Left colon (tissue), 2 donors: ENCODE results near the gene FEM1B. TPM values are rescaled to one million over a fixed set of nuclear protein-coding genes. Genes with fewer than 3 reads are reported as not detected.
A peak's percentile ranks its signal among the peaks of the same experiment; 100 is the strongest.

Experiments
- ATAC-seq: fragments of 200-7000 bp; cut with Tn5 transposase; one replicate; pipeline ENCODE4 v1.9.1; 2020; ENCODE audit warnings: mild to moderate bottlenecking, moderate library complexity
- DNase-seq, 2 donors: peaks; one replicate each; pipeline ENCODE4 v3.0.0-alpha.2; 2020
- intact Hi-C, 2 donors: fragments of 100-400 bp; cut with DNase I in 1 of 2; cut with micrococcal nuclease in 1 of 2; formaldehyde crosslinking; loops; one replicate each; pipeline versions ENCODE4 v1.11.2 to v1.14.0; 2022; cut with DNase I, micrococcal nuclease
- total RNA-seq, 2 donors: library from RNA; stranded (reverse); fragmentation: NEBNext Ultra II Directional; extraction: Animal tissue kit (Norgen Biotek cat#: 25700); gene quantifications; one replicate each; pipeline ENCODE4 v1.2.1, GENCODE V29; 2021
- donor health status: DM: no; HTN: no; CAD: no.
- donor health status: DM: yes; HTN: yes; CAD: no.

FEM1B gene
- total RNA-seq, 2 donors from 2014 or later = 51.2 to 55.3 TPM

GRCh38 chr15:68252925-68253534, 24.5 kb upstream of the FEM1B start:
- DNase-seq = no peak
- peak; percentile 51 for ATAC-seq
- intact Hi-C loops = loop anchor here in 1 of 2 donors (2.0 to 10.0 kb wide), 2 partner anchors 54 to 132 kb away; no protein-coding TSS in a partner anchor

- intact Hi-C loops = loop anchor here in 1 of 2 donors (10.0 kb wide), 1 partner anchor 128 kb away; no protein-coding TSS in a partner anchor
- DNase-seq (peak; percentile 89), ATAC-seq (peak; percentile 97)
These were observed 20.7 kb upstream of the FEM1B start for GRCh38 chr15:68256675-68257450.

- no peak for DNase-seq
- intact Hi-C loops = loop anchor here in 1 of 2 donors (10.0 kb wide), 1 partner anchor 126 kb away; no protein-coding TSS in a partner anchor
These were observed 18.9 kb upstream of the FEM1B start for GRCh38 chr15:68258692-68259091.

DNA sequence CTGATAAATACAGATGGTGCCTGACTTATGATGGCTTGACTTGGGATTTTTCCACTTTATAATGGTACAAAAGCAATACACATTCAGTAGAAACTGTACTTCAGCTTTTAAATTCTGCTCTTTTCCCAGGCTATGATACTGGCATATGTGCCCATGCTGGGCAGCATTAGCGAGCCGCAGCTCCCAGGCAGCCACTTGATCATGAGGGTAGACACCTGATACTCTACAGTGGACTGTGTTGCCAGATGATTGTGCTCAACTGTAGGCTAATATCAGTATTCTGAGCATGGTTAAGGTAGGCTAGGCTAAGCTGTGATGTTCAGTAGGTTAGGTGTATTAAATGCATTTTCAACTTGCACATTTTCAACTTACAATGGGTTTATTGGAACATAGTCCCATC, 17.7 kb upstream of the FEM1B start:
- ATAC-seq (no peak), DNase-seq (no peak)
- intact Hi-C loops = loop anchor here in 1 of 2 donors (10.0 kb wide), 1 partner anchor 125 kb away; no protein-coding TSS in a partner anchor

More at GRCh38 chr15:68258692-68259091, 18.9 kb upstream of the FEM1B start:
- no peak for ATAC-seq

- intact Hi-C loops = no loop called here
- no peak for DNase-seq
- no peak for ATAC-seq
These were observed 16.3 kb upstream of the FEM1B start for GRCh38 chr15:68261241-68261640.

- no peak for ATAC-seq
- no peak for DNase-seq
- intact Hi-C loops = no loop called here
These were observed 15.6 kb upstream of the FEM1B start for GRCh38 chr15:68261980-68262379.

DNA sequence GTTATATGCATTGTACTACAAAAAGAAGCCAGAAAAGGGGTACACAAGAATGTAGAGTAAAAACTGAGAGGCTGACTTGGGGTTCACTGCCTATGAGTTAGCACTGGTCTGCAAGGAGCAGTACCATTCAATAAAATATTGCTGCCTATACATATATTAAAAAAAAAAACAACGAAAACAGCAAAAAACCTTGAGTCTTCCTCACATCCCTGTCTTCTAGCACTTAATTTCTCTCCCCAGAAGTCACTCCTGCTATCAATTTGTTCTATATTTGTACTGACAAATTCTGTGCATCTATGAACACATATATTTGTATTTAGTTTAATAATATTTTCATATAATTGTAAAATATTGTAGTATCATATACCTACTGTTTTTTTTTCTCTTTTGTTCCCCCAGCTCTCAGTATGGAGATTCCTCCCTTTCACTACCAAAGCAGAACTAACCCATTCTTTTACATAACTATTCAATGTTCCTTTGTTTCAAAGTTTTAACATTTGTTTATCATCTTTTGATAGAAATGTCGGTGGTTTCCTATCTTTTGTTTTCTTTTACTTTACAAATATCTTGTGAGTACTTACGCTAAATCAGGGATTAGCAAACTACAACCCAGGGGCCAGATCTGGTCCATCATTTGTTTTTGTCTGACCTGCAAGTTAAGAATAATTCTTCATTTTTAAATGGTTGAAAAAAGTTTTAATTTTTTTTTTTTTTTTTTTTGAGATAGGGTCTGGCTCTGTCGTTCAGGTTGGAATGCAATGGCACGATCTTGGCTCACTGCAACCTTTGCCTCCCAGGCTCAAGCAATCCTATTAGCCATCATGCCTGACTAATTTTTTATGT, 14.8 kb upstream of the FEM1B start:
- intact Hi-C loops = no loop called here
- DNase-seq = no peak
- no peak for ATAC-seq

DNA sequence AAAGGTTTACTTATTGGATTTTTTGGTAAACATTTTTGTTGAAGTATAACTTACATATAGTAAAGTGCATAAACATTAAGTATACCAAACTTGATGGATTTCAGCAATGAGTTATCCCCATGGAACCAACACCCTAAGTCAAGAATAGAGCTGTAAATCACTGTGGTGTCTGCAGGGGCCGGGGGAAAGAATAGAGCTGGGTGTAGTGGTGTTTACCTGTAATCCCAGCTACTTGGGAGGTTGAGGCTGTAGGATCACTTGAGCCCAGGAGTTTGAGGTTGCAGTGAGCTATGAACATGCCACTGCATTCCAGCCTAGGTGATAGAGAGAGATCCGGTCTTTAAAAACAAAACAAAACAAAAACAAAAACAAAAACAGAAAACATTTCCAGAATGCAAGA, 13.3 kb upstream of the FEM1B start:
- ATAC-seq = no peak
- intact Hi-C loops = no loop called here
- no peak for DNase-seq

DNA sequence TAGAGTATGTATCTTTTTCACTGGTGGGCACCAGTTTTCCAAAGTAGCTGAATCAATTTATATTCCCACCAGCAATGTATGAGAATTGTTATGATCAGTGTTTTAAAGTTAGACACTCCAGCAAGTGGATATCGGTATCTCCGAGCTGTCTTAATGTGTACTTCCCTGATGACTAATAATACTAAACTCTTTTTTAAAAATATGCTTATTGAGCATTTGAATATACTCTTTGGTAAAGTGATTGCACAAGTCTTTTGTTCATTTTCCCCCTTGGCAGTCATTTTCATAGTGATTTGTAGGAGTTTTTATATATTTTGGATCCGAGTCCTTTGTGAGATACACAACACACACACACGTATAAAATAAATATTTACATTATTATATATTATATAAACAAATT, 12.5 kb upstream of the FEM1B start:
- ATAC-seq = no peak
- intact Hi-C loops = no loop called here

DNA sequence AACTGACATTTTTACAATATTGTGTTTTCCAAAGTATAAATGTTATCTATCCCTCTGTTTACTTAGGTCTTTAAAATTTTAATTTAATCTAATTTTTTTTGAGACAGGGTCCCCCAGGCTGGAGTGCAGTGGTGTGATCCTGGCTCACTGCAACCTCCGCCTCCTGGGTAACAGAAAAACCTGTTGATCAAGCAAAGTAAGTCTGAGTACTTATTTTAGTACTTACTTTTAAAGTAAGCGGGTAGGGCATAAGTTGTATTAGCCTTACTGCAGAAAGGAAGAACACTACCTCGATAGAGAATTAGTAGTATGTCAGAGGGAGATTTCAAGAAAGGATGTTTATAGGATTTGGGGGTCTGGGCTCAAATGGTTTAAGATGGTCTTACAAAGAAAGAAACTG, 11.9 kb upstream of the FEM1B start:
- intact Hi-C loops = no loop called here
- DNase-seq (no peak), ATAC-seq (no peak)

More for the DNA sequence above, 12.5 kb upstream of the FEM1B start:
- no peak for DNase-seq

DNA sequence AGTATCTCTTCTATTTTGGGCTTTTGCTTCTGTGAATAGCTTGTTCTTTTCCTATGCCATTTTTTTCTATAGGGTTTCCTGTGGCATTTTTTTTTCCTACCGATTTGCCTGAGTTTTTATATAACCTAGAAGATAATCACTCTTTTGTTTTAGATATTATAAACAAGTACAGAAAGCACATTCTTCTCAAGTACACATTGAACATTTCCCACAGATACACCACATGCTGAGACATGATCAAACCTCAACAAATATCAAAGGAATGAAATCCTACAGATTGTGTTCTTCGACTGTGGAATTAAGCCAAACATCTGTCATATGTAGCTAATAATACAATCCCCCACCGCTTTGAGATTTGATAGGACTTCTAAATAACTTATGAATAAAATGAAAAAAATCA, 9.1 kb upstream of the FEM1B start:
- no peak for DNase-seq
- no peak for ATAC-seq
- intact Hi-C loops = no loop called here

DNA sequence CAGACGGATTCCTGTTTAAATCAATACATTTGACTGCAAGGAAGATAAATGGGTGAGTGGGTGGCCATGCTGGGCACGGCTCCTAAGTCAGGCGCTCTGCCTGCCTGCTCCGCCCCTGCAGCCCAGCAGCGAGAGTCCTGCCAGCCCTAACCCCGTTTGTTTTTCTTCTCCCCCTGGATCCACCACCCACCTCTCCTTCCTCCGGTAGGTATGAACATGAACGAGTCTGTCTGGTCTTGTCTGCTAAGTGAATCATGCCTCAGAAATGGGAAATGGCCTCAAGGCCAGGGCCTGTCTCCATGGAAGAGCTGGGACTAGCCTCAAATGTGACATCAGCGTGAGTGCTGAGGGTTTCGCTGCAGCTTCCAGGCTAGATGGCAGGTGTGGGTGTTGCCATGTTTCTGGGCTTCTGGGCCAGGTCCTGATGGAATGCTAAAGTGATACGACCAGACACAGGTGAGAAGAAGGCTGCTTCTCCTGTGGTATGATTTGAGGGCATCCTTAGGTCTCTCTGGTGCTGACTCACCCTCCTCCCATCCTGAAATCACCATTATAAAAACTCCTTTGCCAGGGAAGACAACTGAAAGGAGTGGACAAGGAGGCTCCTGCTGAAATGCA, 5.6 kb upstream of the FEM1B start:
- intact Hi-C loops = no loop called here
- ATAC-seq (no peak), DNase-seq (no peak)

DNA sequence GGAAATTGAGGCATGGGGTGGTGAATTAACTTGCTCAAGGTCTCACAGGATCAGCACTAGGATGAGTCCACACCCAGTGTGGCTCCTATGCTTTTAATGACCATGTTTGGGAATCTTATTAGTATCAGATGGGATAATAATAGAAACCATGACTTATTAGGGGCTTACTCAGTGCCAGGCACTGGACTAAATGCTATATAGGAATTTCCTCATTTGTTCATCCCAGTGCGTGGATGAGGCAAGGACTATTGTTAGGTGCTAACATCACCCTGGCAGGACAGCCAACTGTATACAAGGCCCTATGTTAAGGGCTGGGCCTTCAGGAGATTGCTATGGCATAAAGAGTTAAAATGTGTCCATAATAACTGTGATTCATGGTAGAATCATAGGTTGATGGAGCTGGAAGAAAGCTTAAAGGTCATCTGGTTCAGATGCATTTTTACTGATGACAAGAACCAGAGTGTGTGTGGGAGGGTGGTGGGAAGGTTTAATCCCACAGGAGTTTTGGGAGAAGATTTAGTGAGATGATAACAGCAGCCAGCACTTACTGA, 4.7 kb upstream of the FEM1B start:
- ATAC-seq (no peak), DNase-seq (no peak)
- intact Hi-C loops = no loop called here

DNA sequence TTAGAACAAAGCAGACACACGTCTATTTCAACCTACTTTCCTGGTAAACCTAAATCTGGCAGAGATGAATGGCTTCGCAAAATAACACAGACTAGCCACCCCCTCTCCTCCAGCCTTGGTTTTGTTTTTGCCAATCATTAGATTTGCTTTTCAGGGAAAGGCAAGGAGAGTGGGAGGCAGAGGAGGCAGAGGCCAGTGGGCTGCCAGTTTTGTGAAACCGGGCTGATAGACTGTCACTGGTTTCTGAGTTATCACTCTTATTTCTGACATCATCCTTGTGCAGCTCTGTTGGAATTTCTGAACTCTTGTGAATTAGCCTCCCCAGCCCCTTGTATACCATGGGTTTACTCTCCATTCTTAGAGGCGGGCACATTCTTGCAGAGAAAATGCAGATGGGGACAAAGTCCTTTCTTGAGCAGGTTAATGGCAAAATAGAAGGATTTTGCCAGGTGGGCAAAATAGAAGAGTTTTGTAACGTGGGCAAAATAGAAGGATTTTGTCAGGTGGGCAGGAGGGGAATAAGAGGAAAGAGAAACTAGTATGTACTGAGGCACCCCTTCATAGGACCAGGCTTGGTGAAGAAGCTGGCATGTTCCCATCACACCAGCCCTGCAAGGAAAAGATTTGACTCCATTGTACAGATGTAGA, 3.2 kb upstream of the FEM1B start:
- intact Hi-C loops = no loop called here
- ATAC-seq = no peak
- DNase-seq = no peak

DNA sequence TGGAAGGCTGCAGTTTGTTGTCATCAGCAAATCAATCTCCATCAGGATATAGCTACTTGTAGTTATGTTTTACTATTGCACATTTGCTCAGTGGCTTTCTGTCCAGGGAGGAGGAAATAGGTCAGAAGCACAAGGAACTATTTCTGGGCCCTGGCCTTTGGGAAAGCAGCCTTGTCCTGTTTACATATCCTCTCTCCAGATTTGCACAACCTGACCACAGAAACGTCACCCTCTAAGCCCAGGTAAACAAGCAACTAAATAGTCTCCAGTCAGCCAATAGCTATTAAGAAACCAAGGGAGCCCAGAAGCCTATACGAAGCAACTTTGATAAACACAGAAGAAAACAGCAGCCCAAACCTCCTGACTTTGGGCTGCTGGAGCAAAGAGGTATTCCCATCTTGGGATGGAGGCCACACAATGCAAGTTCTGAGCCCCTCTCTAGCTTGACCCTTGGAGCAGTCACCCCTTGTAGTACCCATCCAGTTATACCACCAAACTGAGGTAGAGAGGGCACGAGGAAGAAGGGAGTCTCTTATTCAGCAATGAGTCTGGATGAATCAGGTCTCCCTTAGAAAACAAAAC, 2.3 kb upstream of the FEM1B start:
- ATAC-seq = no peak
- intact Hi-C loops = no loop called here
- no peak for DNase-seq

GRCh38 chr15:68276668-68277067, 877 bp upstream of the FEM1B start:
- no peak for ATAC-seq

GRCh38 chr15:68277131-68277602, 378 bp upstream of the FEM1B start:
- DNase-seq = peak; percentile 46 to 56
- intact Hi-C loops = no loop called here
- ATAC-seq = peak; percentile 26

More at GRCh38 chr15:68276668-68277067, 877 bp upstream of the FEM1B start:
- intact Hi-C loops = no loop called here
- DNase-seq = no peak

DNA sequence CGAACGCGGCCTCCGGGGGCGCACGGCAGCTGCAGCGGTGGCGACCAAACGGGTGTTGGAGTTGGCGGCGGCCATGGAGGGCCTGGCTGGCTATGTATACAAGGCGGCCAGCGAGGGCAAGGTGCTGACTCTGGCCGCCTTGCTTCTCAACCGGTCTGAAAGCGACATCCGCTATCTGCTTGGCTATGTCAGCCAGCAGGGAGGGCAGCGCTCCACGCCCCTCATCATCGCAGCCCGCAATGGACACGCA, 725 bp downstream of the FEM1B start:
- intact Hi-C loops = no loop called here
- ATAC-seq = no peak
- peak; percentile 42 to 77 for DNase-seq
